PC-9 (cell line): ENCODE results near the gene PPP2R1B.

ENCODE experiments used
- CTCF ChIP-seq: fragments of 200-600 bp; sonication (generic); conservative IDR thresholded peaks from 2 replicates; pipeline ENCODE4 v1.6.1; 2017; ENCODE audit warnings: mixed run types, antibody characterized with exemption, mild to moderate bottlenecking, moderate library complexity
- EZH2 ChIP-seq: fragments of 200-600 bp; sonication (generic); IDR thresholded peaks from 2 replicates; pipeline ENCODE4 v1.8.0; 2017; ENCODE audit warnings: antibody characterized with exemption, low read depth

- TF ChIP-seq CTCF, result no peak
- no peak for TF ChIP-seq EZH2
Observed at GRCh38 chr11:111696556-111696955, 69.6 kb downstream of the PPP2R1B start.
